ENCODE measurements around the gene FBXL15. TPM values are rescaled to one million over a fixed set of nuclear protein-coding genes. Genes with fewer than 3 reads are reported as not detected.

FBXL15 gene
- total RNA-seq, 1 donor from 2014 or later = 16.5 TPM

- intact Hi-C loops (cut with DNase I) = no loop called here
- no peaks in the 10 kb centered on the region for H3K27me3 ChIP-seq
- H3K9me3 ChIP-seq = no peaks in the 10 kb centered on the region
- H3K36me3 ChIP-seq = peaks cover 18 to 37% of the 10 kb centered on the region in 2 donors
- no peak for DNase-seq (ENCODE audit: low spot score in 2 of 2)
- no peak for TF ChIP-seq CTCF (IDR thresholded peaks at IDR 0.05)
- H3K4me3 ChIP-seq = no peak overlapping the region
- no peak overlapping the region for H3K27ac ChIP-seq
- peaks cover 6 to 14% of the 10 kb centered on the region in 2 donors for H3K4me1 ChIP-seq
These were observed 18.7 kb upstream of the FBXL15 start for GRCh38 chr10:102401735-102402511.

GRCh38 chr10:102402512-102402896 is 18.1 kb upstream of the FBXL15 start:
- Histone ChIP-seq H3K4me1 (peaks cover 6 to 14% of the 10 kb centered on the region in 2 donors), H3K9me3 (no peaks in the 10 kb centered on the region), H3K4me3 (no peak overlapping the region), H3K36me3 (peaks cover 18 to 35% of the 10 kb centered on the region in 2 donors), H3K27ac (no peak overlapping the region), H3K27me3 (no peaks in the 10 kb centered on the region)
- no peak for TF ChIP-seq CTCF (IDR thresholded peaks at IDR 0.05)
- intact Hi-C loops (cut with DNase I) = no loop called here
- DNase-seq (ENCODE audit: low spot score in 2 of 2) = no peak

GRCh38 chr10:102403115-102403514 is 17.5 kb upstream of the FBXL15 start:
- Histone ChIP-seq H3K4me1 (peaks cover 6 to 14% of the 10 kb centered on the region in 2 donors), H3K36me3 (peaks cover 18 to 29% of the 10 kb centered on the region in 2 donors), H3K27ac (no peak overlapping the region), H3K9me3 (no peaks in the 10 kb centered on the region), H3K27me3 (no peaks in the 10 kb centered on the region), H3K4me3 (no peak overlapping the region)
- no peak for DNase-seq (ENCODE audit: low spot score in 2 of 2)
- intact Hi-C loops (cut with DNase I) = no loop called here
- no peak for TF ChIP-seq CTCF (IDR thresholded peaks at IDR 0.05)

GRCh38 chr10:102404361-102405107 is 16.1 kb upstream of the FBXL15 start:
- intact Hi-C loops (cut with DNase I) = no loop called here
- H3K4me3 ChIP-seq = no peak overlapping the region
- H3K36me3 ChIP-seq = peaks cover 13 to 26% of the 10 kb centered on the region in 2 donors
- H3K9me3 ChIP-seq = no peaks in the 10 kb centered on the region
- DNase-seq (ENCODE audit: low spot score in 2 of 2) = no peak
- H3K27ac ChIP-seq = no peak overlapping the region
- H3K4me1 ChIP-seq = peaks cover 8 to 14% of the 10 kb centered on the region in 2 donors
- peaks cover 6% of the 10 kb centered on the region for H3K27me3 ChIP-seq
- no peak for TF ChIP-seq CTCF (IDR thresholded peaks at IDR 0.05)

- H3K9me3 ChIP-seq = no peaks in the 10 kb centered on the region
- DNase-seq (ENCODE audit: low spot score in 2 of 2) = no peak
- H3K4me1 ChIP-seq = peaks cover 3 to 8% of the 10 kb centered on the region in 2 donors
- intact Hi-C loops (cut with DNase I) = no loop called here
- H3K27me3 ChIP-seq = peaks cover 7% of the 10 kb centered on the region
- H3K36me3 ChIP-seq = peaks cover 13 to 26% of the 10 kb centered on the region in 2 donors
- no peak for TF ChIP-seq CTCF (IDR thresholded peaks at IDR 0.05)
- H3K27ac ChIP-seq = no peak overlapping the region
- no peak overlapping the region for H3K4me3 ChIP-seq
These were observed 15.5 kb upstream of the FBXL15 start for GRCh38 chr10:102405108-102405571.

All from ascending aorta (tissue), 2 donors.